Measurements from ENCODE around the gene AHNAK.

DNA sequence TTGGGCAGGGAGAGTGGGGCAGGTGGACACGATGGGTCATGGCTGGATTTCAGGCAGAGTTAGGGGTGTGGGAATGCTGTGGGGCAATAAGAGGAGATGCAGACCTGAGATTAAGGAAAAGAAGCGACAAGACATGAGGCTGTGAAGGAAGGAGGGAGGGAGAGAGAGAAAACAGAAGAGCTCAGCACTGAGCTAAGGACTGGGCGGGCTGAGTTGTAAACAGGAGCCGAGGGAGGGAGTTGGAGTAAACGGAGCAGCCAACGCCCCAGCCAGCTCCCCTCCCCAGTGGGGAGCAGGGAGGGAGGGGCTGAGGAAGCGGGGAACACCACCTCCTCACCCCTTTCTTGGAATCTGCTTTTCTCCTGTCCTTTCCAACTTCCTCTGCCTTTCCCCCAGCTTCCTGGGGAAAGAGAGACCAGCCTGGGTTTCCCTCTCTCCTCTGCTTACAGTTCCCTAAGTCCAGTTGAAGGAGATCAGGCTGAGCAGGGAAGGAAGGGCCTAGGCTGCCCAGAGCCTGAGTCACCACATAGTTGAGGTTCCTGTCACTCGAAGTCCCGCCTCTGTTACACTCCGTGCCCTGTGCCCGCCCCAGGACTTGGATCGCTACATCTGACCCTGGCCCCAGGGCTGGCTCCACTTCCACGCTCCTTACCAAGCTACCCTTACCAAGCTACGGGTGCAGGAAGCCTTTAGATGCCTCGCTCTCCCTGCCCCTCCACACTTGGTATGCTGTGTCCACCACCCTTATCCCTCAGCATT, 6.7 kb upstream of the AHNAK start:
- no peak for TF ChIP-seq CTCF (IDR thresholded peaks at IDR 0.05; ENCODE audit: low read length)
- no peak for TF ChIP-seq EZH2 (IDR thresholded peaks at IDR 0.05; ENCODE audit: borderline replicate concordance, low read length)
